Ishikawa (cell line): ENCODE measurements around the gene RARB.

Experiments used
- CREB1 ChIP-seq: IDR thresholded peaks from 2 replicates; pipeline ENCODE4 v1.6.1; 2012; ENCODE audit warnings: low read depth
- EGR1 ChIP-seq: IDR thresholded peaks from 2 replicates; pipeline ENCODE4 v1.6.1; 2012
- FOXM1 ChIP-seq: IDR thresholded peaks from 2 replicates; pipeline ENCODE4 v1.6.1; 2012; ENCODE audit warnings: low read depth, borderline replicate concordance
- TEAD4 ChIP-seq: IDR thresholded peaks from 2 replicates; pipeline ENCODE4 v1.6.1; 2012
- YY1 ChIP-seq: IDR thresholded peaks from 2 replicates; pipeline ENCODE4 v1.6.1; 2012; ENCODE audit warnings: low read depth

GRCh38 chr3:25495726-25496253 lies 67.7 kb downstream of the RARB start:
- TF ChIP-seq CREB1 (no peak), EGR1 (no peak), FOXM1 (no peak), YY1 (no peak), TEAD4 (no peak)
